ENCODE data around the gene PCDHA9.

Gene PCDHA9

DNA sequence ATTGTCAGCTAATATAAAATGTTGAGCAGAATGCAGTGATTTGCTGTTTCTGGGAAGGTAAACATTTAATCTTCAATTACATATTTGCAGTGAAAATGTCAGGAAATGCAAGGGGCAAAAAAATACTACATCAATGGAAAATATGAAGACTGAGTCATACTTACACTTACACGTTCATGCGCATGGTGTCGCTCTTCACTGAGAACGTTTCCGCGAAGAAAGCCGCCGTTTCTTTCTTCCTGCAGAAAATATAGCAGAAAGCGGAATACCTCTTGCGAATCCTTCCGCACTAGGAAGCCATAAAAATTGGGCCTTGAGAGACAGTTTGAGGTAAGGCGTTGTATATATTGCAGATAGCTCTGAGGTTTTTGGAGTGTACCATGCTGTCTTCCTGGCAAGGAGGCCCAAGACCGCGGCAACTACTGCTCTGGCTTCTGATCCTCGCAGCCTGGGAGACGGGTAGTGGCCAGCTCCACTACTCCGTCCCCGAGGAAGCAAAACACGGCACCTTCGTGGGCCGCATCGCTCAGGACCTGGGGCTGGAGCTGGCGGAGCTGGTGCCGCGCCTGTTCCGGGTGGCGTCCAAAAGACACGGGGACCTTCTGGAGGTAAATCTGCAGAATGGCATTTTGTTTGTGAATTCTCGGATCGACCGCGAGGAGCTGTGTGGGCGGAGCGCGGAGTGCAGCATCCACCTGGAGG lies 33.9 kb downstream of the PCDHA9 start, which contains the start of gene PCDHA13:
Gene PCDHA13, plus strand, starts transcription at position 236 of the 702 bp plus-strand sequence. Its CDS starts 145 bp downstream, at position 381.
- no peak for DNase-seq

GRCh38 chr5:140882591-140882899 lies 34.4 kb downstream of the PCDHA9 start:
- peak; percentile 1 to 66 for DNase-seq

- no peak for DNase-seq
These were observed 35.2 kb downstream of the PCDHA9 start for GRCh38 chr5:140883373-140883772.

- DNase-seq: no peak
These were observed 35.9 kb downstream of the PCDHA9 start for GRCh38 chr5:140883927-140884697.
